HepG2 (cell line): ENCODE data around the gene ERBB3. TPM values are rescaled to one million over a fixed set of nuclear protein-coding genes. Genes with fewer than 3 reads are reported as not detected.
A peak's percentile ranks its signal among the peaks of the same experiment; 100 is the strongest.

Source experiments
- AHR ChIP-seq: IDR thresholded peaks from 2 replicates; pipeline ENCODE4 v1.6.1; 2018; ENCODE audit warnings: missing genetic modification reagents, missing compliant biosample characterization
- BHLHE40 ChIP-seq: IDR thresholded peaks from 2 replicates; pipeline ENCODE4 v1.6.1; 2011; ENCODE audit warnings: low read length, improper control_type of control experiment
- BORCS8-MEF2B ChIP-seq: sonication (generic); formaldehyde crosslinking; IDR thresholded peaks from 2 replicates; pipeline ENCODE4 v1.8.0; 2022; ENCODE audit warnings: mild to moderate bottlenecking, missing genetic modification reagents
- HMG20B ChIP-seq: conservative IDR thresholded peaks from 2 replicates; pipeline ENCODE4 v1.6.1; 2016; ENCODE audit warnings: missing genetic modification reagents, missing compliant biosample characterization
- NFATC3 ChIP-seq: sonication (generic); formaldehyde crosslinking; IDR thresholded peaks from 2 replicates; pipeline ENCODE4 v1.5.1; 2020; ENCODE audit warnings: mild to moderate bottlenecking, missing genetic modification reagents
- PHF20 ChIP-seq: sonication (generic); formaldehyde crosslinking; IDR thresholded peaks from 2 replicates; pipeline ENCODE4 v1.5.0; 2020; ENCODE audit warnings: mild to moderate bottlenecking, missing genetic modification reagents
- TARDBP ChIP-seq: sonication (generic); formaldehyde crosslinking; IDR thresholded peaks from 2 replicates; pipeline ENCODE4 v1.8.0; 2022; ENCODE audit warnings: mild to moderate bottlenecking, missing genetic modification reagents
- ZBTB10 ChIP-seq: sonication (generic); formaldehyde crosslinking; IDR thresholded peaks from 2 replicates; pipeline ENCODE4 v1.4.0; 2020; ENCODE audit warnings: missing genetic modification reagents, borderline replicate concordance
- ZFP37 ChIP-seq: sonication (generic); formaldehyde crosslinking; IDR thresholded peaks from 2 replicates; pipeline ENCODE4 v1.4.0; 2020; ENCODE audit warnings: missing genetic modification reagents, borderline replicate concordance
- ZKSCAN5 ChIP-seq: sonication (generic); formaldehyde crosslinking; IDR thresholded peaks from 2 replicates; pipeline ENCODE4 v1.5.1; 2020; ENCODE audit warnings: mild to moderate bottlenecking, missing genetic modification reagents
- ZNF160 ChIP-seq: sonication (generic); formaldehyde crosslinking; IDR thresholded peaks from 2 replicates; pipeline ENCODE4 v1.8.0; 2022; ENCODE audit warnings: mild to moderate bottlenecking, inconsistent platforms, missing genetic modification reagents
- ZNF484 ChIP-seq: sonication (generic); formaldehyde crosslinking; IDR thresholded peaks from 2 replicates; pipeline ENCODE4 v1.5.1; 2020; ENCODE audit warnings: mild to moderate bottlenecking, low read depth, missing genetic modification reagents, borderline replicate concordance
- ZNF746 ChIP-seq: sonication (generic); formaldehyde crosslinking; IDR thresholded peaks from 2 replicates; pipeline ENCODE4 v1.8.0; 2022; ENCODE audit warnings: mild to moderate bottlenecking, missing genetic modification reagents
- ZSCAN29 ChIP-seq: sonication (generic); formaldehyde crosslinking; conservative IDR thresholded peaks from 2 replicates; pipeline ENCODE4 v1.4.0; 2020; ENCODE audit warnings: mild to moderate bottlenecking, missing genetic modification reagents
- polyA plus RNA-seq, 8 experiments: library from polyadenylated mRNA; depleted of rRNA in 3 of 8; stranded (reverse) in 7 of 8; unstranded in 1 of 8; fragments of >200 nt; fragmentation: Illumina TruSeq in 4 of 8; extraction: Trizol in 4 of 8; gene quantifications; 2 replicates each; pipeline versions ENCODE4 v1.2.1 to v1.2.3, GENCODE V29; 2011 to 2016; ENCODE audit warnings: low read depth in 4 of 8, missing spikeins in 1 of 8, mixed read lengths in 1 of 8; ENCODE audit not compliant: insufficient read depth in 1 of 8
- total RNA-seq, 5 experiments: library from RNA; depleted of rRNA; stranded (reverse); fragments of >200 nt; fragmentation: Illumina TruSeq; extraction: Trizol; gene quantifications; 2 replicates each; pipeline ENCODE4 v1.2.3, GENCODE V29; 2016; ENCODE audit warnings: low read depth in 1 of 5
- TF ChIP-seq, protein P1 (sequence below): sonication (generic); formaldehyde crosslinking; conservative IDR thresholded peaks from 2 replicates; pipeline ENCODE4 v1.8.0; 2022; ENCODE audit warnings: missing genetic modification reagents
- TF ChIP-seq, protein P2 (sequence below): sonication (generic); formaldehyde crosslinking; IDR thresholded peaks from 2 replicates; pipeline ENCODE4 v1.5.0; 2020; ENCODE audit warnings: mild to moderate bottlenecking, missing genetic modification reagents
- TF ChIP-seq, protein P3 (sequence below): sonication (generic); formaldehyde crosslinking; IDR thresholded peaks from 2 replicates; pipeline ENCODE4 v1.5.1; 2020; ENCODE audit warnings: missing genetic modification reagents, mild to moderate bottlenecking, borderline replicate concordance
- TF ChIP-seq, protein P4 (sequence below): sonication (generic); formaldehyde crosslinking; IDR thresholded peaks from 2 replicates; pipeline ENCODE4 v1.8.0; 2022; ENCODE audit warnings: missing genetic modification reagents, low read depth, mild to moderate bottlenecking, borderline replicate concordance

Gene ERBB3
- total and polyA plus RNA-seq, 2 of the 13 experiments (the other 11 are each of a cell fraction or from before 2014, with no cell fraction given): 93.6 to 358 TPM

GRCh38 chr12:56079723-56080555 lies at the start of gene ERBB3 (continued):
- TF ChIP-seq, protein P1, sequence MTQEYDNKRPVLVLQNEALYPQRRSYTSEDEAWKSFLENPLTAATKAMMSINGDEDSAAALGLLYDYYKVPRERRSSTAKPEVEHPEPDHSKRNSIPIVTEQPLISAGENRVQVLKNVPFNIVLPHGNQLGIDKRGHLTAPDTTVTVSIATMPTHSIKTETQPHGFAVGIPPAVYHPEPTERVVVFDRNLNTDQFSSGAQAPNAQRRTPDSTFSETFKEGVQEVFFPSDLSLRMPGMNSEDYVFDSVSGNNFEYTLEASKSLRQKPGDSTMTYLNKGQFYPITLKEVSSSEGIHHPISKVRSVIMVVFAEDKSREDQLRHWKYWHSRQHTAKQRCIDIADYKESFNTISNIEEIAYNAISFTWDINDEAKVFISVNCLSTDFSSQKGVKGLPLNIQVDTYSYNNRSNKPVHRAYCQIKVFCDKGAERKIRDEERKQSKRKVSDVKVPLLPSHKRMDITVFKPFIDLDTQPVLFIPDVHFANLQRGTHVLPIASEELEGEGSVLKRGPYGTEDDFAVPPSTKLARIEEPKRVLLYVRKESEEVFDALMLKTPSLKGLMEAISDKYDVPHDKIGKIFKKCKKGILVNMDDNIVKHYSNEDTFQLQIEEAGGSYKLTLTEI (CRISPR knock-in tag): no peak
- TF ChIP-seq HMG20B (CRISPR knock-in tag): no peak
- no peak; the same call in 1 of the 2 replicates for TF ChIP-seq AHR (CRISPR knock-in tag)
- TF ChIP-seq, protein P2, sequence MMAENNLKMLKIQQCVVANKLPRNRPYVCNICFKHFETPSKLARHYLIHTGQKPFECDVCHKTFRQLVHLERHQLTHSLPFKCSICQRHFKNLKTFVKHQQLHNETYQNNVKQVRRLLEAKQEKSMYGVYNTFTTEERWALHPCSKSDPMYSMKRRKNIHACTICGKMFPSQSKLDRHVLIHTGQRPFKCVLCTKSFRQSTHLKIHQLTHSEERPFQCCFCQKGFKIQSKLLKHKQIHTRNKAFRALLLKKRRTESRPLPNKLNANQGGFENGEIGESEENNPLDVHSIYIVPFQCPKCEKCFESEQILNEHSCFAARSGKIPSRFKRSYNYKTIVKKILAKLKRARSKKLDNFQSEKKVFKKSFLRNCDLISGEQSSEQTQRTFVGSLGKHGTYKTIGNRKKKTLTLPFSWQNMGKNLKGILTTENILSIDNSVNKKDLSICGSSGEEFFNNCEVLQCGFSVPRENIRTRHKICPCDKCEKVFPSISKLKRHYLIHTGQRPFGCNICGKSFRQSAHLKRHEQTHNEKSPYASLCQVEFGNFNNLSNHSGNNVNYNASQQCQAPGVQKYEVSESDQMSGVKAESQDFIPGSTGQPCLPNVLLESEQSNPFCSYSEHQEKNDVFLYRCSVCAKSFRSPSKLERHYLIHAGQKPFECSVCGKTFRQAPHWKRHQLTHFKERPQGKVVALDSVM: no peak
- peak; percentile 98 for TF ChIP-seq ZNF746 (CRISPR knock-in tag)
- peak; percentile 70 for TF ChIP-seq BORCS8-MEF2B (CRISPR knock-in tag)
- no peak for TF ChIP-seq NFATC3 (CRISPR knock-in tag)
- TF ChIP-seq TARDBP (CRISPR knock-in tag): peak; percentile 65; the same call in 1 of the 2 replicates
- 0 out of 2 replicates have a peak, but pooled peaks have one; percentile 58 for TF ChIP-seq ZNF484 (CRISPR knock-in tag)
- TF ChIP-seq, protein P3, sequence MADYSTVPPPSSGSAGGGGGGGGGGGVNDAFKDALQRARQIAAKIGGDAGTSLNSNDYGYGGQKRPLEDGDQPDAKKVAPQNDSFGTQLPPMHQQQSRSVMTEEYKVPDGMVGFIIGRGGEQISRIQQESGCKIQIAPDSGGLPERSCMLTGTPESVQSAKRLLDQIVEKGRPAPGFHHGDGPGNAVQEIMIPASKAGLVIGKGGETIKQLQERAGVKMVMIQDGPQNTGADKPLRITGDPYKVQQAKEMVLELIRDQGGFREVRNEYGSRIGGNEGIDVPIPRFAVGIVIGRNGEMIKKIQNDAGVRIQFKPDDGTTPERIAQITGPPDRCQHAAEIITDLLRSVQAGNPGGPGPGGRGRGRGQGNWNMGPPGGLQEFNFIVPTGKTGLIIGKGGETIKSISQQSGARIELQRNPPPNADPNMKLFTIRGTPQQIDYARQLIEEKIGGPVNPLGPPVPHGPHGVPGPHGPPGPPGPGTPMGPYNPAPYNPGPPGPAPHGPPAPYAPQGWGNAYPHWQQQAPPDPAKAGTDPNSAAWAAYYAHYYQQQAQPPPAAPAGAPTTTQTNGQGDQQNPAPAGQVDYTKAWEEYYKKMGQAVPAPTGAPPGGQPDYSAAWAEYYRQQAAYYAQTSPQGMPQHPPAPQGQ (CRISPR knock-in tag): no peak
- no peak for TF ChIP-seq ZBTB10 (CRISPR knock-in tag)
- TF ChIP-seq ZKSCAN5: no peak
- no peak for TF ChIP-seq ZSCAN29
- no peak for TF ChIP-seq ZFP37
- no peak; the same call in 1 of the 2 replicates for TF ChIP-seq PHF20 (CRISPR knock-in tag)
- TF ChIP-seq, protein P4, sequence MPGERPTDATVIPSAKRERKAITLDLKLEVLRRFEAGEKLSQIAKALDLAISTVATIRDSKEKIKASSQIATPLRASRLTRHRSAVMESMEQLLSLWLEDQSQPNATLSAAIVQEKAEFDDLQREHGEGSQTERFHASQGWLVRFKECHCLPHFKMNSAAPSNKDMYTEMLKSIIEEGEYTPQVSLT: no peak
- TF ChIP-seq ZNF160 (CRISPR knock-in tag): peak; percentile 62
- no peak for TF ChIP-seq BHLHE40
